Right atrium auricular region (tissue), 2 donors: Measurements from ENCODE around the gene MOB4. TPM values are rescaled to one million over a fixed set of nuclear protein-coding genes. Genes with fewer than 3 reads are reported as not detected.
"Not testable (repeated sequence)": the region's sequence is repeated elsewhere in the genome, so short reads cannot be mapped to it uniquely, and the experiment has no call there.

Experiments
- DNase-seq: peaks from one replicate; pipeline ENCODE4 v3.0.0-alpha.2; 2019; ENCODE audit warnings: low spot score
- H3K27ac ChIP-seq, 2 donors: fragments of 200-600 bp; sonication (generic); 1 replicate in 1 of 2; 2 replicates in 1 of 2; pipeline ENCODE4 v1.5.1; 2016 to 2019
- H3K27me3 ChIP-seq, 2 donors: fragments of 200-600 bp; sonication (generic); one replicate each; pipeline versions ENCODE4 v1.5.1 to v1.6.0; 2017 to 2019
- H3K36me3 ChIP-seq: fragments of 200-600 bp; sonication (generic); one replicate; pipeline ENCODE4 v1.5.1; 2016
- H3K4me1 ChIP-seq, 2 donors: fragments of 200-600 bp; sonication (generic); one replicate each; pipeline versions ENCODE4 v1.5.1 to v1.6.0; 2017 to 2019
- H3K4me3 ChIP-seq, 2 donors: fragments of 200-600 bp; sonication (generic); 1 replicate in 1 of 2; 2 replicates in 1 of 2; pipeline ENCODE4 v1.5.1; 2017 to 2019; ENCODE audit warnings: mild to moderate bottlenecking in 1 of 2, moderate library complexity in 1 of 2
- H3K9me3 ChIP-seq, 2 donors: fragments of 200-600 bp; sonication (generic); one replicate each; pipeline ENCODE4 v1.5.1; 2019
- total RNA-seq, 2 donors: library from RNA; depleted of rRNA; stranded (reverse); fragments of >200 nt; gene quantifications; one replicate each; pipeline ENCODE4 v1.1.0, GENCODE V29; 2016
- TF ChIP-seq, protein P1 (sequence below), 2 donors: fragments of 200-600 bp; sonication (generic); IDR thresholded peaks; one replicate each; pipeline ENCODE4 v1.5.1; 2019; ENCODE audit warnings: antibody characterized with exemption in 2 of 2

The MOB4 gene
- total RNA-seq, 2 donors from 2014 or later = 23.5 to 35.9 TPM

DNA sequence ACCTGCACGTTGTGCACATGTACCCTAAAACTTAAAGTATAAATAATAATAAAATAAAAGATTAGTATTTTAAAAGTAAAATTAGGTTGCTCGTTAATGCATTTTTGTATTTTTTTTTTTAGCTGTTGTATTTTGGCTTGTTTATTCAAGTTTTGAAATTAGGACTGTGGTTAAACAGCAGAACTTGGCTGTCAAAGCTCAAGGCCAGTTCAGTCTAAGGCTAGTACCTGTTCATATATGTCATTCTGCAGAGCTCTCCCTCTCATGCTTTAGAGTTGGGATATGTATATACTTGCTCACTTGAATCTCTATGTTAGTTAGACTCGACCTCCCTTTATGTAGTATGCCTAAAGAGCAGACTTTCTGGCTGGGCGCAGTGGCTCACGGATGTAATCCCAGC, 32.7 kb downstream of the MOB4 start:
- TF ChIP-seq, protein P1, sequence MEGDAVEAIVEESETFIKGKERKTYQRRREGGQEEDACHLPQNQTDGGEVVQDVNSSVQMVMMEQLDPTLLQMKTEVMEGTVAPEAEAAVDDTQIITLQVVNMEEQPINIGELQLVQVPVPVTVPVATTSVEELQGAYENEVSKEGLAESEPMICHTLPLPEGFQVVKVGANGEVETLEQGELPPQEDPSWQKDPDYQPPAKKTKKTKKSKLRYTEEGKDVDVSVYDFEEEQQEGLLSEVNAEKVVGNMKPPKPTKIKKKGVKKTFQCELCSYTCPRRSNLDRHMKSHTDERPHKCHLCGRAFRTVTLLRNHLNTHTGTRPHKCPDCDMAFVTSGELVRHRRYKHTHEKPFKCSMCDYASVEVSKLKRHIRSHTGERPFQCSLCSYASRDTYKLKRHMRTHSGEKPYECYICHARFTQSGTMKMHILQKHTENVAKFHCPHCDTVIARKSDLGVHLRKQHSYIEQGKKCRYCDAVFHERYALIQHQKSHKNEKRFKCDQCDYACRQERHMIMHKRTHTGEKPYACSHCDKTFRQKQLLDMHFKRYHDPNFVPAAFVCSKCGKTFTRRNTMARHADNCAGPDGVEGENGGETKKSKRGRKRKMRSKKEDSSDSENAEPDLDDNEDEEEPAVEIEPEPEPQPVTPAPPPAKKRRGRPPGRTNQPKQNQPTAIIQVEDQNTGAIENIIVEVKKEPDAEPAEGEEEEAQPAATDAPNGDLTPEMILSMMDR (IDR thresholded peaks at IDR 0.05) = no peak
- H3K36me3 ChIP-seq = peaks cover 59% of the 10 kb centered on the region
- no peaks in the 10 kb centered on the region for H3K27me3 ChIP-seq
- no peak overlapping the region for H3K4me3 ChIP-seq
- no peaks in the 10 kb centered on the region for H3K4me1 ChIP-seq
- H3K27ac ChIP-seq = no peak overlapping the region
- no peak for DNase-seq
- no peaks in the 10 kb centered on the region for H3K9me3 ChIP-seq

DNA sequence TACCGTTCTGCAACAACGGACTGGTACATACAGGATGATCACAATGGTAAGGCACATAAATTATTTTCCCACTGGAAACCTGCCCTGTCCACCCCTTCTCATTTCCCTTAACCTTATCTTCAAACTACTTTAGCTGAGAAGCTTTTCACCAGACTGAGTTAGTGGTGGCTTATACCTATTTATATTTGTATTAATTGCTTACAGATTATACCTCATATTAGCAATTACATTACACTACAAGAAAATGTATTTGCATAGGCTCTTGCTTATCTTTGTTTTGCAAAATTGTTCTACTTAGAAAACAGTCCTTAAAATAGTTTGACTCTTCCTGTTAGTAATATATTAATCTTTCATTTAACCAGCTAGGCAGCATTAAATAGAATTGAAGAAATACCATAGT, 35.4 kb downstream of the MOB4 start:
- not testable (repeated sequence) for H3K27ac ChIP-seq, H3K4me3 ChIP-seq, H3K9me3 ChIP-seq, H3K4me1 ChIP-seq, DNase-seq, H3K27me3 ChIP-seq
- H3K36me3 ChIP-seq = peaks cover 53% of the 10 kb centered on the region

DNA sequence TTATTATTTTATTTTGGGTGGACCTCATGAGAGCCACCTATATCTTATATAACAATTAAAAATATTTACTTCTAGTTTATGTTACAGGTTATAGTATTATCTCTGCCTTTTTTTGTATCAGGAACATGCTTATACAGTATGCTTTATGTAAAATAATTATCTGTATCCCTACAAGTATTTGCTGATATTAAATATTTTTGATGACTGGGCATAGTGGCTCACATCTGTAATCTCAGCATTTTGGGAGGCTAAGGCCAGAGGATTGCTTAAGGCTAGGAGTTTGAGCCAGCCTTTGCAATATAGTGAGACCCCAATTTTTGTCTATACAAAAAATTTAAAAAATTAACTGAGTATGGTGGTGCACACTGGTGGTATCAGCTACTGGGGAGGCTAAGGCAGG, 39.6 kb downstream of the MOB4 start:
- Histone ChIP-seq H3K27ac (no peak overlapping the region), H3K36me3 (peaks cover 31% of the 10 kb centered on the region), H3K27me3 (no peaks in the 10 kb centered on the region), H3K4me1 (peaks cover 0 to 12% of the 10 kb centered on the region in 2 donors), H3K4me3 (no peak overlapping the region), H3K9me3 (no peaks in the 10 kb centered on the region)
- TF ChIP-seq, protein P1 (IDR thresholded peaks at IDR 0.05) = no peak
- no peak for DNase-seq

DNA sequence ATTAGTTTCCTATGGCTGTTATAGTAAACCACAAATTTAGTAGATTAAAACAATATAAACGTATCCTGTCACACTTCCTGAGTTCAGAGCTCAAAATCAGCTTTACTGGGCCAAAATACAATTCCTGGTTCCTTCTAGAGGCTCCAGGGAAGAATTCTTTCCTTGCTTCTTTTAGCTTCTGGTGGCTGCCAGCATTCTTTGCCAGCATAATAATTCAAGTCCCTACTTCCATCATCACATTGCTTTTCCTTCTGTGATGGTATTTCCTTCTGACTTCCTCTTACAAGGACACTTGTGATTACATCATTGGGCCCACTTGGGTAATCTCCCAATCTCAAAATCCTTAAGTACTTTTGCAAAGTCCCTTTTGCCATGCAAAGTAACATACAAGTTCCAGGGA, 40.6 kb downstream of the MOB4 start:
- no peak for DNase-seq
- H3K4me1 ChIP-seq = peaks cover 0 to 12% of the 10 kb centered on the region in 2 donors
- H3K27ac ChIP-seq = no peak overlapping the region
- H3K4me3 ChIP-seq = no peak overlapping the region
- TF ChIP-seq, protein P1 (IDR thresholded peaks at IDR 0.05) = no peak
- no peaks in the 10 kb centered on the region for H3K9me3 ChIP-seq
- H3K36me3 ChIP-seq = peaks cover 21% of the 10 kb centered on the region
- no peaks in the 10 kb centered on the region for H3K27me3 ChIP-seq

DNA sequence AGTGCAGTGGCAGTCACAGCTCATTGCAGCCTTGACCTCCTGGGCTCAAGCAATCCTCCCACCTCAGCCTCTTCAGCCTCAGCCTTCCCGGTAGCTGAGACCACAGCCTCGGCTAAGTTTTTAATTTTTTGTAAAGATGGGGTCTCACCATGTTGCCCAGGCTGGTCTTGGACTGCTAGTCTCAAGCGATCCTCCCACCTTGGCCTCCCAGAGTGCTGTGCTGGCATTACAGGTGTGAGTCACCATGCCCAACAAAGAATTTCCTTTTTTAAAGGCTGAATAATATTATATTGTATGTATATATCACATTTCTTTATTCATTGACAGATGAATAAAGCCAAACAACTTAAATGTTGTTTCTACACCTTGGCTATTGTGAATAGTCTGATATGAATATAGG, 42.5 kb downstream of the MOB4 start:
- DNase-seq = no peak
- Histone ChIP-seq H3K36me3 (peaks cover 8% of the 10 kb centered on the region), H3K4me1 (peaks cover 0 to 12% of the 10 kb centered on the region in 2 donors), H3K27ac (no peak overlapping the region), H3K4me3 (no peak overlapping the region), H3K27me3 (no peaks in the 10 kb centered on the region), H3K9me3 (no peaks in the 10 kb centered on the region)
- TF ChIP-seq, protein P1 (IDR thresholded peaks at IDR 0.05) = no peak

DNA sequence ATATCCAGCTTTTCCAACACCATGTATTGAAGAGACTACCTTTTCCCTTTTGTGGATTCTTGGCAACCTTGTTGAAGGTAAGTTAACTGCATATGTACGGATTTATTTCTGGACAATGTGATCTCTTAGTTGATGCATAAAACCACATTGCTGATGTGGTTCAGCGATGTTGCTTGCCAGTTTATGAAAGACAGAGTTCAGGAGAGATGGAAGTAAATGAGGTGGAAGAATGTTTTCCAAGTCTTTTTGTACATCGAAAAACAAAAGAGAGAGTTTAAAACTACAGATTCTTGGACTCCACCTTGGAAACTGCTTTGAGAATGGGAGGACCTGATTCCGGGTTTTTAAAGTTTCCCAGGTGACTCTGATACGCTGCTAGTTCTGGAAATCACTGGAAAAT, 43.8 kb downstream of the MOB4 start:
- Histone ChIP-seq H3K4me3 (no peak overlapping the region), H3K36me3 (peaks cover 1% of the 10 kb centered on the region), H3K9me3 (peaks cover 0 to 5% of the 10 kb centered on the region in 2 donors), H3K27ac (no peak overlapping the region), H3K27me3 (no peaks in the 10 kb centered on the region), H3K4me1 (peaks cover 0 to 12% of the 10 kb centered on the region in 2 donors)
- DNase-seq = no peak
- TF ChIP-seq, protein P1 (IDR thresholded peaks at IDR 0.05) = no peak
